Right ventricle myocardium superior (tissue), 1 donor: ENCODE results near the gene RAB15. TPM values are rescaled to one million over a fixed set of nuclear protein-coding genes. Genes with fewer than 3 reads are reported as not detected.
"Not testable (repeated sequence)": the region's sequence is repeated elsewhere in the genome, so short reads cannot be mapped to it uniquely, and the experiment has no call there.

Source experiments
- ATAC-seq: fragments of 200-7000 bp; cut with Tn5 transposase; one replicate; pipeline ENCODE4 v1.9.1; 2020; ENCODE audit warnings: mild to moderate bottlenecking; ENCODE audit not compliant: poor library complexity
- DNase-seq: peaks from one replicate; pipeline ENCODE4 v3.0.0-alpha.2; 2020
- intact Hi-C: fragments of 100-400 bp; cut with DNase I; formaldehyde crosslinking; loops from one replicate; pipeline ENCODE4 v1.11.2; 2022
- total RNA-seq: library from RNA; stranded (reverse); fragmentation: NEBNext Ultra II Directional; extraction: Animal tissue kit (Norgen Biotek cat#: 25700); gene quantifications from one replicate; pipeline ENCODE4 v1.2.1, GENCODE V29; 2021
- donor health status: DM: no; HTN: yes; CAD: no; lungs with severe emphysema.

Gene RAB15
- total RNA-seq, 1 donor from 2014 or later, result 7.5 TPM

DNA sequence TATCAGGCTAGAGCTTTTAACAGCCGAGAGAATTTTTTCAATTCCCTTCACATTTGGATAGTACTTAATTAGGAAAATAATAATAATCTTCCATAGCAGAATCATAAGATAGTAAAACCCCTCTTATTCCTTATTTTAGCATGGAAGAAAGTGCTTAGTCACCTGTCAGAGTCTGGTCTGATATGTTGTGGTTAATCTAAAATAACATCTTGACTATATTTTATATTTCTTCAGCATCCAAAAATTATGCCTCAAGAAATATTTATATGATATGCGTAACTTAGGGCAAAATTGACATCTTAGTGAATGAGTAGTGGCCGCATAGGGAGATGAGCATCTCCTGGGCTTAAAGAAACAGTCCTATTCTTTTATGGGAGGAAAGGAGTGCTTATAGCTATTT lies 45.1 kb downstream of the RAB15 start:
- no peak for ATAC-seq
- DNase-seq, result no peak
- intact Hi-C loops, result no loop called here

DNA sequence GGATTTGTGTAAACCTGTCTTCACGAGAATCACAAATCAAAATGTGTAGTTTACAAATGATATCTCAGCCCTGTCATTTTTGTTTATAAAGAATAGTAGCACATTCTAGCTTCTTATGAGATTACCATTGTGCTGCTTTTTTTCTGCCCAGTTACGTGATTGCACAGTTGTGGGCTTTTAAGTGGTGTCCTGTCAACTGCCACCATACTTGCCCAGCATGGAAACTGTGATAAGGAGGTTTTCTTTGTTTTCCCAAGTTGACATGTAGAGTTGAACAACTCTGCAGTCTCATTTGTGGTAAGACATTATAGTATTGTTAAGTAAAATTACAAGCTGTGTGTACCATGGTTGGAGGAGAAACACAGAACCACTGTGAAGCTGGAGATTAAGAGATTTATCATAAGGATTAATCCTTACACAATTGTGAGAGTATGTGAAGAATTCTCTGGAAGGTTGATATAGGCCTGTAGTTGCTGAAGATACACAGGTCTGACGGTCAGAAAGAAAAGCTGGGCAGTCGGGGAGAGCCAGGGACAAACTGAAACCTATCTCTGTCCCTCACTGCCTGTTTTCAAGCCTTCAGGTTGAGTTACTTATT lies 45.6 kb downstream of the RAB15 start:
- ATAC-seq (no peak), DNase-seq (no peak)
- intact Hi-C loops, result no loop called here

DNA sequence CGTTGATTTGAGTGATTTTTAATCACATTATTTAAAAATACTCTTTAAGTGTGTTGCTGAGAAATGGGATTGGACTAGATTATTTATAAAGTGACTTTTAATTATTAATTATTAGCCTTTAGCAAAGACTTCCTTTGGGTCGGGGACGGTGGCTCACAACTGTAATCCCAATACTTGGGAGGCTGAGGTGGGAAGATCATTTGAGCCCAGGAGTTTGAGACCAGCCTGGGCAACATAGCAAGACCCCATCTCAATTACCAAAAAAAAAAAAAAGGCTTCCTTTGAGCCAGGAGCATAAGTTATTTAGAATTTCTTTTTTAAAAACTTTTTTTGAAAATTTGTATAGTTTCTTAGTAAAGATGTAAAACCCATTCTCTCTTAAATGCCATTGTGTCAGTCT lies 49.1 kb downstream of the RAB15 start:
- ATAC-seq, result no peak
- intact Hi-C loops, result no loop called here
- no peak for DNase-seq

DNA sequence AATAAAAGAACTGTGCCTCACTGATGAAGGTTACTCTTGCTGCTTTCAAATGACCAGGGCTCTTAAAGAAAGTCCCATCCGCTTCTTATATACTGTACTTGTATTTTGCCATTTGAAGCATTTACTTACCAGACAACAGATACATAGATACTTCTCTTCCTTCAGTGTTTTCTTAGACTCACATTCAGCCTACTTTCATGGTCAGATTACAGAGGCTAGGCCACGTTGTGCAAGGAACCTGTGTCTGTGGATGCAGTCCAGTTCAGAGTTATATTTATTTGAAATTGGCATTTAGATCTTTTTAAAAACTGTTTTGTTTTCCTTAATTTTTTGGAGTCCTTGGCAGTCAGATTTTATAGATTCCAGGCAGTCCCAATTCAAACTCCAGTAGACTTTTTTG lies 51.7 kb downstream of the RAB15 start:
- no peak for ATAC-seq
- DNase-seq, result no peak
- intact Hi-C loops, result no loop called here

DNA sequence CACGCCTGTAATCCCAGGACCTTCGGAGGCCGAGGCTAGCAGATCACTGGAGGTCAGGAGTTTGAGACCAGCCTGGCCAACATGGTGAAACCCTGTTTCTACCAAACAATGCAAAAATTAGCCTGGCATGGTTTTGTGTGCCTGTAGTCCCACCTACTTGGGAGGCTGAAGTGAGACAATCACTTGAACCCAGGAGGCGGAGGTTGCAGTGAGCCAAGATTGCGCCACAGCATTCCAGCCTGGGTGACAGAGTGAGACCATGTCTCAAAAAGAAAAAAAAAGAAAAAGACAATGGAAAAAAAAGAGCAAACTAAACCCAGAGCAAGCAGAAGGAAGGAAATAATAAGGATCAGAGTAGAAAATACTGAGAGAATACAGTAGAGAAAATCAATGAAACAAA lies 52.5 kb downstream of the RAB15 start:
- ATAC-seq, result no peak
- intact Hi-C loops, result loop anchor here (10.0 kb wide), 1 partner anchor 65 kb away; the partner anchor contains the start of gene FNTB
- DNase-seq, result no peak

DNA sequence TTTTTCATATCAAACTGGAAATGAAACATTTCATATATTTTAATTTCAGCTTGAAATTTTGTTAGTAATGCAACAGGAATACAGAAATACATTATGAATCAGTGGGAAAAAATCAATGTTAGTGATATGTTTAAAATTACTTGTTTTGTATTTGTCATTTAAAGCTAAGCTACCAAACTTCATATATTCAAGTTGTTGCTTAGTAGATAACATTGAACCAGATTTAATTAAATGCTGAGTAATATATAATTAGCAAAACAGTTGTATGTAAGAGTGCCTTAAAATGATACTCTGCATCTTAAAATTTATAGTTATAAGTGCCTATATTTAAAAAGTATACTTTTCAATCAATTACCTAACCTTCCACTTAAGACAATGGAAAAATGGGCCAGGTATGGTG lies 52.9 kb downstream of the RAB15 start:
- DNase-seq (no peak), ATAC-seq (no peak)
- intact Hi-C loops, result loop anchor here (10.0 kb wide), 1 partner anchor 66 kb away; the partner anchor contains the start of gene FNTB

DNA sequence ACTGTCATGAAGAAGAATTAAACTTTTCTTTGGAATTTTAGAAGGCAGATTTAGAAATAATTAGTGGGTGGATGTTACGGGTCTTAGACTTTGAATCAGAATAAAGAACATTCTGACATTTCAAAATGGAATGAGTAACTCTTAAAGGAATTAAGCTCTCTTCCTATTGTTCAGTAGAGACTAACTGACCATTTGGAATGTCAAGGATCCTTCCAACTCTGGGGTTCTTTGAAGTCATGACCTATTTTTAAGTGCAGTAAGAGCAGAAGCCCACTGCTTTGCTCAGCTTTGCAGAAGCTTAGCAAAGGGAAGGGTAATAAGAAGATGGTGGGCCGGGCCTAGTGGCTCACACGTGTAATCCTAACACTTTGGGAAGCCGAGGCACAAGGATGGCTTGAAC lies 53.9 kb downstream of the RAB15 start:
- intact Hi-C loops, result loop anchor here (10.0 kb wide), 1 partner anchor 67 kb away; the partner anchor contains the start of gene FNTB
- ATAC-seq, result no peak
- no peak for DNase-seq

DNA sequence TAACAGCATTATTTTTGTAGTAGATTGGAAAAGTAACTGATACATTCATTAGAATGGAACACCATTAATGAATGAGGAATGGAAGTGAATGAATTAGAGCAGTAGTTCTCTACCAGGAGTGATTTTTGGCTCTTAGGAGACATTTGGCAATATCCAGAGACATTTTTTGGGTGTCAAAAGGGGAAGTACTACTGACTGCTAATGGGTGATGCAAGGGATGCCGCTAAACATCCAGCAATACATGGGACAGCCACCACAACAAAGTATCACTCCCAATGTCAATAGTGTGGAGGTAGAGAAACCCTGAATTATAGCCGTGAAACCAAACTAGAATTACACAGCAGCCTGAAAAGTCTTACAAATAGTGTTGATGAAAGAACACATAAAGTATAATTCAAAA lies 56.3 kb downstream of the RAB15 start:
- no peak for ATAC-seq
- no peak for DNase-seq
- intact Hi-C loops, result loop anchor here (10.0 kb wide), 1 partner anchor 69 kb away; the partner anchor contains the start of gene FNTB

DNA sequence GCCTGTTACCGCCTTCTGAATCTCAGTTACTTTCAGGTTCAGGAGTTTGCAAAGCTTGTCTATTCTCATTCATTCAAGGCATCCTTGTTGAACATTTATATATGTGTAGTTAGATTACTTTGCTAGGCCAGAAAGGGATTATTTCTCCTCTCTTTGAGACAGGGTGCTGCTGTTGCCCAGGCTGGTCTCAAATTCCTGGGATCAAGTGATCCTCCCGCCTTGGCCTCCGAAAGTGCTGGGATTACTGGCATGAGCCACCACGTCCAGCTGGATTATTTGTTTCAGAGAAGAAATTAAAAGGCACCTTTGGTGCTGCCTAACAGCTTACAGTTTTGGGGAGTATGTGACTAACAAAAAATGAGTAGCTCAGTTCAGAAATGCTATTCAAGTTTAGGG lies 57.1 kb downstream of the RAB15 start:
- ATAC-seq (no peak), DNase-seq (no peak)
- intact Hi-C loops, result loop anchor here (10.0 kb wide), 1 partner anchor 70 kb away; the partner anchor contains the start of gene FNTB

DNA sequence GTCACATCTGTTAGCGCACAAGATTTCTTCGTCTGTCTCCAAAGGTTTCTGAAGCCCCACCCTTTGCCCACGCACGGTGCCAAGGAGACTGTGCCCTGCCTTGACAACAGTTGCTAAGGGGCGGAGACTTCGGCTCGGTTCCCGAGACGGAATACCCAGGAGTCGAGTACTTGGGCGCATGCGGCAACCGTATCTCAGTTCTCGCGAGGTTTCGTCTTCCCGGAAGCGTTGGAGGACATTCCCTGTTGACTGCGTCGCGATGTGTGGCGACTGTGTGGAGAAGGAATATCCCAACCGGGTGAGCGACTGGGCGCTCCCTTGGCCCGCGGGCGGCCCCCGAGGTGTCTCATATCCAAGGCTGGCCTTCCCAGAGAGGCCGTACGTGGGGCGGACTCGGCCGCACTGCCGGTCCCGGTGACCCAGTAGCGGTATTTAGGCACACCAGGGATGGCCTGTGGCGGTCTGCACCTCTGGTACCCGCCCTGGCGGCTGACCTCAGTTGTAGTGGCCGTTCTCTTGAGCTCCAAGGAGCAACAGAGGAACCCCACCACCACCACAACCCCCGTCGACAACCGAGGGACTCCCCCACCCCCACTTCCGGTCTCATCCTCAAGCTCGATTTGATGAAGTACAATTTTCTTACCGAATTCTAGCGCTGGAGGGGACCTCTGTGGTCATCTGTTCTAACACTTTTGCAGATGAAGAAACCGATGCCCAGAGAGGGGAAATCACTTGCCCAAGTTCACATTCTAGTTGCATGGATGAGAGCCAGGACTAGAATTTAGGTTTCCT lies 57.7 kb downstream of the RAB15 start, which contains the start of gene CHURC1:
Gene CHURC1, plus strand, starts transcription at position 219 of the 792 bp plus-strand sequence. Its CDS starts 41 bp downstream, at position 260.
- intact Hi-C loops, result loop anchor here (10.0 kb wide), 1 partner anchor 70 kb away; the partner anchor contains the start of gene FNTB
- peak; percentile 99 for ATAC-seq
- peak; percentile 99 for DNase-seq

DNA sequence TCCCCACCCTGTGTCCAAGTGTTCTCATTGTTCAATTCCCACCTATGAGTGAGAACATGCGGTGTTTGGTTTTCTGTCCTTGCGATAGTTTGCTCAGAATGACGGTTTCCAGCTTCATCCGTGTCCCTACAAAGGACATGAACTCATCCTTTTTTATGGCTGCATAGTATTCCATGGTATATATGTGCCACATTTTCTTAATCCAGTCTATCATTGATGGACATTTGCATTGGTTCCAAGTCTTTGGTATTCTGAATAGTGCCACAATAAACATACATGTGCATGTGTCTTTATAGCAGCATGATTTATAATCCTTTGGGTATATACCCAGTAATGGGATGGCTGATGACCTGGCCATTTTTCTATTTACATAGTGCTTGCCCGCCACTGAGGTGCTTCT lies 58.7 kb downstream of the RAB15 start:
- intact Hi-C loops, result loop anchor here (10.0 kb wide), 1 partner anchor 71 kb away; the partner anchor contains the start of gene FNTB

DNA sequence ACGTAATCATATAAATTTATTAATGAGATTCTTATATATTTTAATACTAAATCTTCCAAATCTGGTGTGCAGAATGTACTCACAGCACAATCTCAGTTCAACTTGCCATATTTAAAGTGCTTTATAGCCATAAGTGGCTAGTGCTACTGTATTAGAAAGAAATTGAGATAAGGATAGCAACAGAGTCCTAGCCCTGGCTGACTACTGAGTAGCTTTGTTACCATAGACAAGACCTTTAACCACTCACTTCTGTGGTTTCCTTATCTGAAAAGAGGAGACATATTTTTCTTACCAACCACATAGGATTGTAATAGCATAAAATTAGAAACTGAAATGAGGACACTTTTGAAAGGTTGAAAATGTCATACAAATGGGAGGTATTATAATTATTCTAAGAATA lies 59.9 kb downstream of the RAB15 start:
- no peak for ATAC-seq
- intact Hi-C loops, result loop anchor here (10.0 kb wide), 1 partner anchor 73 kb away; the partner anchor contains the start of gene FNTB
- no peak for DNase-seq

More for the DNA sequence above, 58.7 kb downstream of the RAB15 start:
- ATAC-seq, DNase-seq: not testable (repeated sequence)

DNA sequence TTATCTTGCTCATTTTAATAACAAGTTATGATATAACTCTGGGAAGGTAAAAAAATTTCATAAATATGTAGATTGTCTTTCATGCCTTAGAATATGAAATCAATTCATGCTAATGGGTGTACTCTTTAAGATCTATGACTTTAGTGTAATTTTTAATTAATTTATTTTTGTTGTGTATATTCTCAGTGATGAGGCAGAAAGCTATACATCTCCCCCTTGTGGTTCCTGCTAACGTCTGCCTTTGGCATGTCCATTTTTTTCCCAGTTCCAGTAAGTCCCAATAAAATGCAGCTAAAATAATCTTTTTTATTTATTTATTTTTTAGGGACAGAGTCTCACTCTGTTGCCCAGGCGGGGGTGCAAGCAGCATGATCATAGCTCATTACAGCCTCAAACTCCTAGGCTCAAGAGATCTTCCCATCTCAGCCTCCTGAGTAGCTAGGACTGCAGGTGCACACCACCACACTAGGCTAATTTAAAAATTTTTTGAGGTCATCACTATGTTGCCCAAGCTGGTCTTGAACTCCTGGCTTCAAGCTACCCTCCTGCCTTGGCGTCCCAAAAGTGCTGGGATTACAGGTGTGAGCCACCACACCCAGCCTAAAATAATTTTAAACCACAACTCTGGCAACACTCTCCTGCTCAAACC lies 61.2 kb downstream of the RAB15 start:
- intact Hi-C loops, result loop anchor here (10.0 kb wide), 1 partner anchor 74 kb away; the partner anchor contains the start of gene FNTB
- no peak for ATAC-seq

DNA sequence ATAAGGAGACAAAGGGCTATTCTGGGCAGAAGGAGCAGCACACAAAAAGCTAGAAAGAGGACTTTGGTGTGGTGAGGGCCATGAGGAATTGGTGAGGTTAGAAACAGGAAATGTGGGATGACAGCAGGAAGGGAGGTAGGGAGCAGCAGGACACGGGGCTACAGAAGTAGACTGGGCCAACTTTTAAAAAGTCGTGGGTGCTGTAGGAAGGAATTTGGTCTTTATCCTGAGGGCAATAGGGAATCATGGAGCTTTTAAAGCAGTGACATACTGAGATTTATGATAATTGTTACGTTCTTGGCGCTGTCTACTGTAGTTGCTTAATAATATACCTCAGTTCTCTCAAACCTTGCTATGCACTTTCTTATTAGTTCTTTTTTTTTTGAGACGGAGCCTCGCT lies 66.1 kb downstream of the RAB15 start:
- DNase-seq (no peak), ATAC-seq (no peak)
- intact Hi-C loops, result no loop called here

More for the DNA sequence above, 61.2 kb downstream of the RAB15 start:
- DNase-seq, result no peak

DNA sequence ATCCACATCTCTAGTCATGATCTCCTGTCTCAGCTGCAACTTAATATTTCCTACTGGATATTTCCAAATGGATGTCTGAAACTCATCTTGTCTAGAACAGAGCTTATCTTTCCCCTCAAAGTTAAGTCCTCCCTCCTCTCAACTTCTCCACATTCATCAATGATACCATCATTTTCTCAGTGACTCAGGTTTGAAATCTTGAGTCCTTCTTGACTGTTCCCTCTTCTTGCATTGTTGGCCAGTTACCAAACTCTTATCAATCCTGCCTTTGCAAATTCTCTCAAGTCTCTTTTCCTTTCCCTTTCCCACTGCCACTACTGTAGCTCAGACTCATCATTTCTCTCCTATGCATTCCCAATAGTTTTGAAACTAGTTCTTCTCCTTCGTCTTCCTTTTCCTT lies 72.2 kb downstream of the RAB15 start:
- intact Hi-C loops, result no loop called here
- ATAC-seq (no peak), DNase-seq (no peak)
